DND-41 (cell line): Measurements from ENCODE around the gene GPC6.

Source experiments
- EZH2 ChIP-seq: IDR thresholded peaks from 3 replicates; pipeline ENCODE4 v1.6.1; 2012; ENCODE audit warnings: borderline replicate concordance, low read depth, mild to moderate bottlenecking, moderate library complexity, low read length, inconsistent platforms; ENCODE audit not compliant: severe bottlenecking
- TF ChIP-seq, protein P1 (sequence below): IDR thresholded peaks from 2 replicates; pipeline ENCODE4 v1.5.1; 2012; ENCODE audit warnings: borderline replicate concordance, low read length, moderate library complexity, mild to moderate bottlenecking; ENCODE audit not compliant: poor library complexity, severe bottlenecking; ENCODE audit errors: extremely low read depth

- TF ChIP-seq, protein P1, sequence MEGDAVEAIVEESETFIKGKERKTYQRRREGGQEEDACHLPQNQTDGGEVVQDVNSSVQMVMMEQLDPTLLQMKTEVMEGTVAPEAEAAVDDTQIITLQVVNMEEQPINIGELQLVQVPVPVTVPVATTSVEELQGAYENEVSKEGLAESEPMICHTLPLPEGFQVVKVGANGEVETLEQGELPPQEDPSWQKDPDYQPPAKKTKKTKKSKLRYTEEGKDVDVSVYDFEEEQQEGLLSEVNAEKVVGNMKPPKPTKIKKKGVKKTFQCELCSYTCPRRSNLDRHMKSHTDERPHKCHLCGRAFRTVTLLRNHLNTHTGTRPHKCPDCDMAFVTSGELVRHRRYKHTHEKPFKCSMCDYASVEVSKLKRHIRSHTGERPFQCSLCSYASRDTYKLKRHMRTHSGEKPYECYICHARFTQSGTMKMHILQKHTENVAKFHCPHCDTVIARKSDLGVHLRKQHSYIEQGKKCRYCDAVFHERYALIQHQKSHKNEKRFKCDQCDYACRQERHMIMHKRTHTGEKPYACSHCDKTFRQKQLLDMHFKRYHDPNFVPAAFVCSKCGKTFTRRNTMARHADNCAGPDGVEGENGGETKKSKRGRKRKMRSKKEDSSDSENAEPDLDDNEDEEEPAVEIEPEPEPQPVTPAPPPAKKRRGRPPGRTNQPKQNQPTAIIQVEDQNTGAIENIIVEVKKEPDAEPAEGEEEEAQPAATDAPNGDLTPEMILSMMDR = no peak
- no peak for TF ChIP-seq EZH2
Measured at GRCh38 chr13:94224670-94225069, 998.1 kb downstream of the GPC6 start.
